DND-41 (cell line): ENCODE data around the gene ERBB2.

Experiments
- ATAC-seq: fragments of 200-7000 bp; cut with Tn5 transposase; 3 replicates; pipeline ENCODE4 v1.9.1; 2021; ENCODE audit warnings: low read depth; ENCODE audit not compliant: insufficient read depth
- DNase-seq: peaks from one replicate; pipeline ENCODE4 v3.0.0-alpha.2; 2020
- H2AFZ ChIP-seq: 2 replicates; pipeline ENCODE4 v1.6.0; 2012; ENCODE audit warnings: low read depth, low read length
- H3K27ac ChIP-seq: 2 replicates; pipeline ENCODE4 v1.5.1; 2012; ENCODE audit warnings: low read length, inconsistent platforms
- H3K27me3 ChIP-seq: fragments of 200-600 bp; sonication (generic); 2 replicates; pipeline ENCODE4 v1.6.0; 2012; ENCODE audit warnings: low read length, mild to moderate bottlenecking, inconsistent platforms; ENCODE audit not compliant: insufficient read depth, poor library complexity
- H3K36me3 ChIP-seq: 2 replicates; pipeline ENCODE4 v1.5.1; 2012; ENCODE audit warnings: low read length, inconsistent platforms; ENCODE audit not compliant: insufficient read depth
- H3K4me1 ChIP-seq: 2 replicates; pipeline ENCODE4 v1.5.1; 2012; ENCODE audit warnings: mild to moderate bottlenecking, low read length; ENCODE audit not compliant: insufficient read depth
- H3K4me2 ChIP-seq: 2 replicates; pipeline ENCODE4 v1.6.0; 2012; ENCODE audit warnings: mild to moderate bottlenecking, moderate library complexity, low read length, inconsistent platforms; ENCODE audit not compliant: insufficient read depth
- H3K4me3 ChIP-seq, 2 experiments: fragments of 200-600 bp in 1 of 2; shearing (Covaris generic) in 1 of 2; 2 replicates each; pipeline ENCODE4 v1.5.1; 2012 to 2016; ENCODE audit warnings: inconsistent platforms in 2 of 2, low read length in 2 of 2, mild to moderate bottlenecking in 2 of 2, low read depth in 1 of 2, moderate library complexity in 1 of 2
- H3K79me2 ChIP-seq: 2 replicates; pipeline ENCODE4 v1.6.0; 2012; ENCODE audit warnings: low read length, inconsistent platforms; ENCODE audit not compliant: insufficient read depth
- H3K9ac ChIP-seq: 2 replicates; pipeline ENCODE4 v1.6.0; 2012; ENCODE audit warnings: low read depth, mild to moderate bottlenecking, inconsistent platforms, low read length, moderate library complexity
- H3K9me3 ChIP-seq: 2 replicates; pipeline ENCODE4 v1.5.1; 2012; ENCODE audit warnings: low read length, moderate library complexity, mild to moderate bottlenecking, inconsistent platforms; ENCODE audit not compliant: insufficient read depth, severe bottlenecking
- H4K20me1 ChIP-seq: 2 replicates; pipeline ENCODE4 v1.6.0; 2012; ENCODE audit warnings: low read length; ENCODE audit not compliant: insufficient read depth
- CTCF ChIP-seq: IDR thresholded peaks from 2 replicates; pipeline ENCODE4 v1.5.1; 2012; ENCODE audit warnings: borderline replicate concordance, low read length, moderate library complexity, mild to moderate bottlenecking; ENCODE audit not compliant: poor library complexity, severe bottlenecking; ENCODE audit errors: extremely low read depth
- EZH2 ChIP-seq: IDR thresholded peaks from 3 replicates; pipeline ENCODE4 v1.6.1; 2012; ENCODE audit warnings: borderline replicate concordance, low read depth, mild to moderate bottlenecking, moderate library complexity, low read length, inconsistent platforms; ENCODE audit not compliant: severe bottlenecking

The ERBB2 gene

GRCh38 chr17:39663688-39664580 lies 35.9 kb upstream of the ERBB2 start:
- H2AFZ ChIP-seq: no peak overlapping the region
- no peaks in the 10 kb centered on the region for H3K4me1 ChIP-seq
- H4K20me1 ChIP-seq: peaks cover 21% of the 10 kb centered on the region
- ATAC-seq (no peak), DNase-seq (no peak)
- H3K4me2 ChIP-seq: no peak overlapping the region
- no peak for TF ChIP-seq EZH2
- TF ChIP-seq CTCF: no peak
- peaks cover 41% of the 10 kb centered on the region for H3K36me3 ChIP-seq
- no peaks in the 10 kb centered on the region for H3K79me2 ChIP-seq
- H3K4me3 ChIP-seq: no peak overlapping the region
- H3K27ac ChIP-seq: no peak overlapping the region
- no peaks in the 10 kb centered on the region for H3K27me3 ChIP-seq
- no peaks in the 10 kb centered on the region for H3K9me3 ChIP-seq
- H3K9ac ChIP-seq: no peak overlapping the region

- no peak for TF ChIP-seq EZH2
- TF ChIP-seq CTCF: no peak
- DNase-seq: no peak
- no peak within 1 kb of the TSS for H3K4me3 ChIP-seq
- H3K9me3 ChIP-seq: no peaks in the 10 kb centered on the region
- H4K20me1 ChIP-seq: peaks cover 21% of the 10 kb centered on the region; the same call in 1 of the 2 replicates
- no peaks in the 10 kb centered on the region for H3K4me1 ChIP-seq
- H2AFZ ChIP-seq: no peak within 1 kb of the TSS
- no peaks in the 10 kb centered on the region for H3K27me3 ChIP-seq
- peaks cover 33% of the 10 kb centered on the region for H3K36me3 ChIP-seq
- ATAC-seq: peak; percentile 27; the same call in 2 of the 3 replicates
- H3K27ac ChIP-seq: no peak within 1 kb of the TSS
- H3K9ac ChIP-seq: no peak within 1 kb of the TSS
- H3K79me2 ChIP-seq: no peaks in the 10 kb centered on the region
- no peak within 1 kb of the TSS for H3K4me2 ChIP-seq
Measured at GRCh38 chr17:39664581-39665561, 35.0 kb upstream of the ERBB2 start, which contains the start of gene TCAP. Gene TCAP (plus strand): TSS chr17:39665349. CDS start chr17:39665360, 11 bp downstream.

GRCh38 chr17:39665642-39666224 lies 34.1 kb upstream of the ERBB2 start:
- H3K36me3 ChIP-seq: peaks cover 24% of the 10 kb centered on the region
- TF ChIP-seq EZH2: no peak
- no peak for TF ChIP-seq CTCF
- ATAC-seq (peak; percentile 54), DNase-seq (peak; percentile 17)
- H3K4me1 ChIP-seq: no peaks in the 10 kb centered on the region
- no peak overlapping the region for H3K9ac ChIP-seq
- no peaks in the 10 kb centered on the region for H3K27me3 ChIP-seq
- H3K9me3 ChIP-seq: no peaks in the 10 kb centered on the region
- H2AFZ ChIP-seq: no peak overlapping the region
- H3K79me2 ChIP-seq: no peaks in the 10 kb centered on the region
- no peak overlapping the region for H3K4me3 ChIP-seq
- no peak overlapping the region for H3K27ac ChIP-seq
- peaks cover 17% of the 10 kb centered on the region; the same call in 1 of the 2 replicates for H4K20me1 ChIP-seq
- no peak overlapping the region for H3K4me2 ChIP-seq
